DMS 273 (cell line): ENCODE results near the gene BCAS4.
A peak's percentile ranks its signal among the peaks of the same experiment; 100 is the strongest.
"Not testable (repeated sequence)": the region's sequence is repeated elsewhere in the genome, so short reads cannot be mapped to it uniquely, and the experiment has no call there.

ENCODE experiments used
- DNase-seq: peaks from one replicate; lab custom pipeline; 2025; ENCODE audit not compliant: unreplicated experiment; lab: John Stamatoyannopoulos, UW

BCAS4 gene, protein sequence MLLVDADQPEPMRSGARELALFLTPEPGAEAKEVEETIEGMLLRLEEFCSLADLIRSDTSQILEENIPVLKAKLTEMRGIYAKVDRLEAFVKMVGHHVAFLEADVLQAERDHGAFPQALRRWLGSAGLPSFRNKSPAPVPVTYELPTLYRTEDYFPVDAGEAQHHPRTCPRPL

GRCh38 chr20:50794846-50795634 lies at the start of gene BCAS4:
Gene BCAS4, plus strand, starts transcription at chr20:50795061. Its CDS starts 23 bp downstream, at chr20:50795084.
- DNase-seq = peak; percentile 94

GRCh38 chr20:50745634-50746137 lies 49.2 kb upstream of the BCAS4 start:
- DNase-seq = no peak

GRCh38 chr20:50746138-50746940 lies 48.5 kb upstream of the BCAS4 start:
- peak; percentile 12 for DNase-seq

DNA sequence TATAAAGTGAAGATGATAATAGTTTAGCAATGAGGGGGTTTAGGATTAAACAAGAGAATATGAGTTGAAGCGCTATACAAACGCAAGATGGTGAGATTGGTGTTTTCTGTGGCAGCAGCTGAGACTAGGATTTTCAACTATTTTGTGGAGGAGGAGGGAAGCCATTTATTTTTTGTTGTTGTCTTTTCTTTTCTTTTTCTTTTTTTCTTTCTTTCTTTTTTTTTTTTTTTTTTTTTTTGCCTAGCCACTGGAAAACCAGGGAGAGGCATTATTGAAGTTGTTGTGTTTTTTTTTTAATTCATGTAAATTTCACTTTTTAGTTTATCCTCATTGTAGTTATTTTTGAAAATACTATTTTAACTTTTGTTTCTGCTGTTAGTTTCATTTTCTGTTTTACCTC lies 47.6 kb upstream of the BCAS4 start:
- no peak for DNase-seq

- DNase-seq = no peak
These were observed 44.7 kb upstream of the BCAS4 start for GRCh38 chr20:50750145-50750671.

DNA sequence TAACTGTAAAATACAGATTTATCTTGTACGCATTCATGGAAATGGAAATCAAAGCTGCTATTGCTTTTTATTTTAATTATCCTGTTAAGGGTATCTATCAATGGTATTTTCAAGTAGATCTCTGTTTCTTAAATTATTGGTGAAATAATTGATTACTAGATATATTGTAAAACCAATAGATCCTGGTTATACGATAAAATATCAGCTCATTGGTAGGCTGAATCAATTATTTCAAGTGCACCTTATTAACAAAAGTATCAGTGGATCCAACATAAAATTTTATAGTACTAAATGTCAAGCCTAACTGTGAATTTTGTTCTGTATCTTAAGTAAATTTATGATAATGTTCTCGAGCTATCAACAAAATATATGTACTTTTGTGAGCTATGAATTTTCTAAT lies 41.7 kb upstream of the BCAS4 start:
- DNase-seq = no peak

- no peak for DNase-seq
These were observed 40.4 kb upstream of the BCAS4 start for GRCh38 chr20:50754420-50754819.

GRCh38 chr20:50756447-50756846 lies 38.4 kb upstream of the BCAS4 start:
- no peak for DNase-seq

GRCh38 chr20:50758469-50758868 lies 36.4 kb upstream of the BCAS4 start:
- DNase-seq = no peak

DNA sequence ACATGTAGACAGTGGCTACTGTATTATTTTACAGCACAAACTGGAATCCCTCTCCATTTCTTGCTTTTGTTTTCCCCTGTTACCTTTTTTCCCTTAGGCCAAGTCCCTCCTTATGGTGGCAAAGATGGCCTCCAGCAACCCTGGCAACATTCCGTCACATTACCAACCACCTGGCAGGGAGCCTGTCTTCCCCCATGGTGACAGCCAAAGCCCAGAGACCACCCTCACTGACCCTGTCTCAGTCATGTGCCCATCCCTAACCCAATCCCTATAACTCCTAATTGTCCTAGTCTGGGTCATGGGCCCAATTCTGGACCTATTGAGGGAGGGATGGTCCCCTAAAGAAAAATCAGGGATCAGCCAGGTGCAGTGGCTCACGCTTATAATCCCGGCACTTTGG lies 35.9 kb upstream of the BCAS4 start:
- DNase-seq = no peak

DNA sequence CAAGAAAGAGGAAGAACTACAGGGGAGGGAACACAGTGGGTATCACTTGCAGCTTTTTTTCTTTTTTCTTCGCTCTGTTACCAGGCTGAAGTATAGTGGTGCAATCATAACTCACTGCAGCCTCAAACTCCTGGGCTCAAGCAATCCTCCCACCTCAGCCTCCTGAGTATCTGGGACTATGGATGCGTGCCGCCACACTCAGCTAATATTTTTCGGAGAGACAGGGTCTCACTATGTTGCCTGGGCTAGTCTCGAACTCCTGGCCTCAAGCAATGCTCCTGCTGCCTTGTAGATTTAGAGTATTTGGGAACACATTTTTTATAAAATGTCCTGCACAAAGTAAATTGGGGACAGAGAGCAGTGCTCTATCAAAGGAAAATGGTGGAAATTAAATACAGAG lies 35.2 kb upstream of the BCAS4 start:
- no peak for DNase-seq

GRCh38 chr20:50762045-50762422 lies 32.8 kb upstream of the BCAS4 start:
- no peak for DNase-seq

- peak; percentile 37 for DNase-seq
These were observed 32.2 kb upstream of the BCAS4 start for GRCh38 chr20:50762435-50763220.

DNA sequence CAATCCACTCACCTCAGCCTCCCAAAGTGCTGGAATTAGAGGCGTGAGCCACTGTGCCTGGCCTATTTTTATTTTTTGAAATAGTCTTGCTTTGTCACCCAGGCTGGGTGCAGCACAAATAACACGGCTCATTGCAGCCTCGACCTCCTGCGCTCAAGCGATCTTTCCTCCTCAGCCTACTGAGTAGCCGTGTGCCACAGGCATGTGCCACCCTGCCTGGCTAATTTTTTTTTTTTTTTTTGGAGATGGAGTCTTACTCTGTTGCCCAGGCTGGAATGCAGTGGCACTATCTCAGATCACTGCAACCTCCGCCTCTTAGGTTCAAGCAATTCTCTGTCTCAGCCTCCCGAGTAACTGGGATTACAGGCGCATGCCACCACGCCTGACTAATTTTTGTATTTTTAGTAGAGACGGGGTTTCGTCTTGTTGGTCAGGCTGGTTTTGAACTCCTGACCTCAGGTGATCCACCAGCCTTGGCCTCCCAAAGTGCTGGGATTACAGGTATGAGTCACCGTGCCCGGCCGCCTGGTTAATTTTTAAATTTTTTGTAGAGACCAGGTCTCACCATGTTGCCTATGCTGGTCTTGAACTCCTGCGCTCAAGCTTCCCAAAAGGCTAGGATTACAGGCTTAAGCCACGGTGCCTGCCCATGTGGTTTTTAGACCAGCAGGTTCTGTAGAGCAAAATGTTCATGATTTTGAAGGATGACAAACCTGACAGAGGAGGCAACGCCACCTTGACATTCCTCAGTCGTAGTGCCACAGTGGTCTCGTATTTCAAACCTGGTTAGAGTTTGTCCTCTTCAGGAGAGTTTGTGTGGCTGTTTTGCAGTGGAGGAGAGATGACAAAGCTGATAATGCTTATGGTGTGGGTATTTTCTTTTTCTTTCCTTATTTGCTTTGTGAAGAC lies 31.1 kb upstream of the BCAS4 start:
- not testable (repeated sequence) for DNase-seq

GRCh38 chr20:50765251-50765650 lies 29.6 kb upstream of the BCAS4 start:
- not testable (repeated sequence) for DNase-seq

GRCh38 chr20:50765674-50766073 lies 29.2 kb upstream of the BCAS4 start:
- DNase-seq = no peak

GRCh38 chr20:50766955-50767809 lies 27.7 kb upstream of the BCAS4 start:
- not testable (repeated sequence) for DNase-seq

DNA sequence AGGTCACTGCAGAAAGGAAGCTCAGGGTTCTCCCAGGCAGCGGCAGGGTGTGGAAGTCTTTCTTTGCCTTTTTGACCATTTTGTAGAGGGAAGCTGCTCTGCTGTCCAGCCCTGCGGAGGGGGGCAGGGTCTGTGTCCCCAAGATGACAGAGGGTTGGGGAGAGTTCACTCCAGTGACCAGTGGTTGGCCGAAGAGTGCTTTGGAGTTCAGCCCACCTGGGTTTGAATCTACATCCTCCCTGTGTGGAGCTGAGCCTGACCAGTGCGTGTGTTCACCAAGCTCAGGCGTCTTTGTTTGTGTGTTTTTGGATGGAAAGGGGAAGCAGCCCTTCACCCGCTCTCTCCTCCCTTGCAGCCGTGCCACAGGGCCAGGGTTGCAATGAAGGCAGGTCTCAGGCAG lies 25.9 kb upstream of the BCAS4 start:
- DNase-seq = not testable (repeated sequence)
